ENCODE data around the gene NR1H2. TPM values are rescaled to one million over a fixed set of nuclear protein-coding genes. Genes with fewer than 3 reads are reported as not detected.

Gene NR1H2
- total RNA-seq, 1 donor = 59.7 TPM

- no peak for DNase-seq (ENCODE audit: low read depth)
- H3K4me3 ChIP-seq (ENCODE audit: low read depth, low read length) = no peak overlapping the region
- no peak for TF ChIP-seq CTCF (IDR thresholded peaks at IDR 0.05; ENCODE audit: insufficient read depth, low read length)
Measured at GRCh38 chr19:50406829-50407228, 30.6 kb downstream of the NR1H2 start.

- TF ChIP-seq CTCF (IDR thresholded peaks at IDR 0.05; ENCODE audit: insufficient read depth, low read length) = no peak
- H3K4me3 ChIP-seq (ENCODE audit: low read depth, low read length) = no peak overlapping the region
- no peak for DNase-seq (ENCODE audit: low read depth)
Measured at GRCh38 chr19:50409347-50409746, 33.1 kb downstream of the NR1H2 start.

GRCh38 chr19:50410109-50410508 lies 33.9 kb downstream of the NR1H2 start:
- DNase-seq (ENCODE audit: low read depth) = no peak

GRCh38 chr19:50412419-50412818 lies 36.2 kb downstream of the NR1H2 start:
- no peak for TF ChIP-seq CTCF (IDR thresholded peaks at IDR 0.05; ENCODE audit: insufficient read depth, low read length)
- H3K4me3 ChIP-seq (ENCODE audit: low read depth, low read length) = no peak overlapping the region
- DNase-seq (ENCODE audit: low read depth) = no peak

More at GRCh38 chr19:50410109-50410508, 33.9 kb downstream of the NR1H2 start:
- no peak for TF ChIP-seq CTCF (IDR thresholded peaks at IDR 0.05; ENCODE audit: insufficient read depth, low read length)
- no peak overlapping the region for H3K4me3 ChIP-seq (ENCODE audit: low read depth, low read length)

- no peak for DNase-seq (ENCODE audit: low read depth)
- TF ChIP-seq CTCF (IDR thresholded peaks at IDR 0.05; ENCODE audit: insufficient read depth, low read length) = no peak
- no peak overlapping the region for H3K4me3 ChIP-seq (ENCODE audit: low read depth, low read length)
Measured at GRCh38 chr19:50413096-50413495, 36.8 kb downstream of the NR1H2 start.

- no peak overlapping the region for H3K4me3 ChIP-seq (ENCODE audit: low read depth, low read length)
- TF ChIP-seq CTCF (IDR thresholded peaks at IDR 0.05; ENCODE audit: insufficient read depth, low read length) = no peak
- DNase-seq (ENCODE audit: low read depth) = no peak
Measured at GRCh38 chr19:50413531-50413930, 37.3 kb downstream of the NR1H2 start.

Data from fibroblast of the aortic adventitia (primary cell).